GM19035 (cell line): ENCODE results near the gene NUDT21.
A peak's percentile ranks its signal among the peaks of the same experiment; 100 is the strongest.
"Not testable (repeated sequence)": the region's sequence is repeated elsewhere in the genome, so short reads cannot be mapped to it uniquely, and the experiment has no call there.

Experiments
- ATAC-seq: cut with Tn5 transposase; IDR thresholded peaks from one replicate; pipeline ENCODE4 v1.9.1; 2021; ENCODE audit not compliant: unreplicated experiment

The NUDT21 gene

GRCh38 chr16:56450986-56451752, at the start of gene NUDT21, which contains the start of gene OGFOD1:
Gene NUDT21, minus strand, starts transcription at chr16:56451332. Its CDS starts 130 bp downstream, at chr16:56451202.
Gene OGFOD1, plus strand, starts transcription at chr16:56451554. Its CDS starts 59 bp downstream, at chr16:56451613.
- peak; percentile 98 for ATAC-seq

GRCh38 chr16:56493815-56494214, 42.7 kb upstream of the NUDT21 start:
- ATAC-seq, result no peak

DNA sequence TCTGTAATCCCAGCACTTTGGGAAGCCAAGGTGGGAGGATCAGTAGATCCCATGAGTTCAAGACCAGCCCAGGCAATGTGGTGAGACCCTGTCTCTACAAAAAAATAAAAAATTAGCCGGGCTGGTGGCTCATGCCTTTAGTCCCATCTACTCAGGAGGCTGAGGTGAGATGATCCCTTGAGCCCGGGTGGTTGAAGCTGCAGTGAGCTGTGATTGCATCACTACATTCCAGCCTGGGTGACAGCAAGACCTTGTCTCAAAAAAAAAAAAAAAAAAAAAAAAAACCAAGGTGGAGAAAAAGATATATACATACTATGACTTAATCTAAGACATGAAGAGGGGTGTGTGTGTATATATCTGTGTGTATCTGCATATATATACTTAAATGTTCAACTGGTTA, 42.0 kb upstream of the NUDT21 start:
- no peak for ATAC-seq

- no peak for ATAC-seq
Measured at GRCh38 chr16:56491657-56492261, 40.6 kb upstream of the NUDT21 start.

DNA sequence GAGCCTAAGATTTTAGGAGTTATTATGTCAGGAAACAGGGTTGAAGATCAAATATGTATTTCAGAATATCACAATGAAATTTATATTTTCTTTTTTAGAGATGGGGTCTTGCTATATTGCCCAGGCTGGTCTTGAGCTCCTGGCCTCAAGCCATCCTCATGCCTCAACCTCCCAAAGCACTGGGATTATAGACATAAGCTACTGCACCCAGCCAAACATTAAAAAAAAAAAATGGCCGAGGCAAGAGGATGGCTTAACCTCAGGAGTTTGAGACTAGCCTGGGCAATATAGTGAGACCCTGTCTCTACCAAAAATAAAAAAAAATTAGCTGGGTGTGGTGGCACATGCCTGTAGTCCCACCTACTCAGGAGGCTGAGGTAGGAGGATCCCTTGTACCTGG, 37.7 kb upstream of the NUDT21 start:
- ATAC-seq, result not testable (repeated sequence)

- ATAC-seq, result no peak
Measured at GRCh38 chr16:56488035-56488434, 36.9 kb upstream of the NUDT21 start.

GRCh38 chr16:56483394-56483793, 32.3 kb upstream of the NUDT21 start:
- no peak for ATAC-seq

- no peak for ATAC-seq
Measured at GRCh38 chr16:56482683-56483236, 31.6 kb upstream of the NUDT21 start.

- ATAC-seq, result no peak
Measured at GRCh38 chr16:56481468-56482122, 30.5 kb upstream of the NUDT21 start.

GRCh38 chr16:56480776-56481467, 29.8 kb upstream of the NUDT21 start:
- no peak for ATAC-seq

DNA sequence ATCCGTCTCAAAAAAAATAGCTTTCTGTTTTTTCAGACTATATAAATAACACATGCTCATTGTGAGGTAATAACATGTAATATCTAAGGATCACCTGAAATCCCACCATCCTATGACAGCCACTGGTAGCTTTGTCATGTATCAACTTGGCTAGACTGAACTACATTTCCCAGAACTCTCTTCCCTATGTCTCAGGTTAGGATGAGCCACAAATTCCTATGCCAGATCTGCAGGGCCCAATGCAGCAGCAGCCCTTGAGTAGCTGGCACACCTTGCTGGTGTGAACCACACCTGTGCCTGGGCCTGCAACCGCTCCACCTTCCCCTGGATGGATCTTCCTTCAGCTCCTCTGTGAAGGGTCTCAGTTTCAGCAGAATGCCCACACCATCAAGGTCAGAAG, 28.3 kb upstream of the NUDT21 start:
- no peak for ATAC-seq

DNA sequence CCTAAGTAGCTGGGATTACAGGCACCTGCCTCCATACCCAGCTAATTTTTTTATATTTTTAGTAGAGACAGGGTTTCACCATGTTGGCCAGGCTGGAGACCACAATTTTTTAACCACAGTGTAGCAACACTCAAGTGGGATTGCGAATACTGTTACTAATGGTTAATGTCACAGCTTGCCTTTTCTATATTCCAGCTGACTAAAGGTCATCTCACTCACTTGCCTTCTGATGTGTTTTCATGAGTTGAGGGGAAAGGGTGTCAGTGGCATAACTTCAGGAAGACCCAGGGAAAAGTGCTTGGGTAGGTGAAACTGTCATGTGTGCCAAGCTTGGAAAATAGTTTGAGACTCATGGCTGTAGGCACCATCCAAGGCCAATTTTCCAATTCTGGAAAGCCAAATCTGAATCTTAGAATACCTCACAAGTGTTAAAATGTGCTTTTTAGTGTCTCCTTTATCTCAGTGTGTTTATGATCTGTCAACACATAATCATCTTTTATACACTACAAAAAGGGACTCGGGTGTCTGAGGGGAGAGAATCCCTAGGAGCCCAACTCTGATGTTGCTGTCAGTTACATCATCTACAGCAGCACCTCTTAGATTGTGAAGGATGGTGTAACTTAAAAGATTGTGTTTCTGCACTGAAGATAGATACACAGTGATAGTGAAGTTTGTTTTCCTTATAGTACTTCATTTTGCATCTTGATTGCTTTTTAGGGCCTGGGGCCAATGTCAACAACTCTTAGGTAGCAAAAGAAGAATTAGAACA, 27.3 kb upstream of the NUDT21 start:
- no peak for ATAC-seq

DNA sequence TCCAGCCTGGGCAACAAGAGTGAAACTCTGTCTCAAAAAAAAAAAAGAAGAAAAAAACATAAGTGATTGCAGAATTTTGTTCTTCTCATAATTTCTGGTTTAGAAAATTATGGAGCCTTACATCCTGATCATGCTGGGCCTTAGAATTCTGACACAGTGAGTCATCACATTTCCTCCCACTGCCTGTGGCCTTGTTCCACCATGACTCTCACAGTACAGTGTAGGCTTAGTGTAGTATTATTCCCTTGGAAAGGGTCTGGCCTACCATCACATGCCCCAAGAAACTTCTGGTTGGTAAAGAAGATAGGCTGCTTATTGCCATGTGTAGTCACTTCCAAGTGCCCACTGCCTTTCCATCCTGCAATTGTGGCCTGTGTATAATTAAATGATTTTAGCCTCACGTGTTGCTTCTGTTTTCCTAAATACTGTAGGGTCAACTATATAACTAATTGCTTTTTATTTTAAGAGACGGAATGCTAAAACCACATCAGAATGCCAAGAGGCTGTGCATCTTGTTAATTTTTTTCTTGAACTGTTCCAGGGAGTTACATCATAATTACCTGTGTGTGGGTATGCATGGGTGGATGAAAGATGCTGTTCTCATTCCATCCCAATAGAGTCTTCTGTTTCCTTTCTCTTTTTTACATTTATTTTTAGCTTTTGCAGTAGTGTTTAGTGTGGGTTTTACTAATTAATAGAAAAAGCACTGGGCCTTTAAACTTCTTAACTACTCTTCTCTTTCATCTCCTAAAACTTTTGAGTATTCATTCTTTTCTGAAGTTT, 26.2 kb upstream of the NUDT21 start:
- ATAC-seq, result no peak

GRCh38 chr16:56475201-56475600, 24.1 kb upstream of the NUDT21 start:
- no peak for ATAC-seq

GRCh38 chr16:56470666-56471065, 19.5 kb upstream of the NUDT21 start:
- ATAC-seq, result no peak

DNA sequence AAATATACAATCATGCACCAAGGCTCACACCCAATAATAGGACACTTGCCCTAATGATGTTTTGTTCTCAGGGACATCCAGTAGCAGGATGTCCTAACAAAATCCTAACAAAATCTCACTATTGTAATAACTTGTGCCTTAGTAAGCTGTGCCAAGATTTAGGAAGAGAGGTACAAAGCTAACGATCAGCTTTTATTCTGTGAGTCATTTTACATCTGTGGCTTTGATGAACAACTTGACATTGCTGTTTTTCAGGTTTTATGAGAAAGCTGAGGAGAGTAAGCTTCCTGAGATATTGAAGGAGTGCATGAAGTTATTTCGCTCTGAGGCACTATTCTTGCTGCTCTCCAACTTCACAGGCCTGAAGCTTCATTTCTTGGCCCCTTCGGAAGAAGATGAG, 19.1 kb upstream of the NUDT21 start:
- ATAC-seq, result no peak

DNA sequence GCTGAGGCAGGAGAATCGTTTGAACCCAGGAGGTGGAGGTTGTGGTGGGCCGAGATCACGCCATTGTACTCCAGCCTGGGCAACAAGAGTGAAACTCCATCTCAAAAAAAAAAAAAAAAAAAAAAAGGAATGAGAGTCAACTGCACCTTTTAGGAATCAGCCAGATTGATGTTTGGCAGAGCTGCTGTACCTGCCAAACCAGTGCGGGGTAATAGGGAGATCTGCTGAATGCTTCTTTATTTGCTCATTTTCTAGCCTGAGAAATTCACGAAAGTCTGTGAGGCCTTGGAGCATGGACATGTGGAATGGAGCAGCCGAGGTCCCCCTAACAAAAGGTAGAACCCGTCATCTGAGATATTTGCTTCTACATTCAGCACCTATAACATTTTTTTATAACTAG, 18.6 kb upstream of the NUDT21 start:
- no peak for ATAC-seq

GRCh38 chr16:56468800-56469199, 17.7 kb upstream of the NUDT21 start:
- no peak for ATAC-seq

DNA sequence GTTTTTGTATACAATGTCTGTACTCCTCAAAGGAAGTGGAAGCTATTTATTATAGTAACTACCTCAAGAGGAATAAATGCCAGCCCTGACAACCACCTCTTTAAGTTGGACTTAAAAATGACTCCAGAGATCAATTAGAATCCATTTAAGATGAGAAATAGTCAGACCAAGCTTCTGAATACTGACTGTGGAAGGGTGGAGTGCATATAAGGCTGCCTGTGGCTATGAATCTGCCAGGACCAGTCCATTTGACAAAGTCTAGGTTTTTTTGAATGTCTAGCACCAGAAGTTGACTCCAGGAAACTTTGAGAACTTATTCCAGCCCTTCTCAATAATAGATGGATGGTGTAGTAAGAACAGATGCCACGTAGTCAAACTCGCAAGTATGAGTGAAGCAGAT, 15.2 kb upstream of the NUDT21 start:
- ATAC-seq, result no peak

DNA sequence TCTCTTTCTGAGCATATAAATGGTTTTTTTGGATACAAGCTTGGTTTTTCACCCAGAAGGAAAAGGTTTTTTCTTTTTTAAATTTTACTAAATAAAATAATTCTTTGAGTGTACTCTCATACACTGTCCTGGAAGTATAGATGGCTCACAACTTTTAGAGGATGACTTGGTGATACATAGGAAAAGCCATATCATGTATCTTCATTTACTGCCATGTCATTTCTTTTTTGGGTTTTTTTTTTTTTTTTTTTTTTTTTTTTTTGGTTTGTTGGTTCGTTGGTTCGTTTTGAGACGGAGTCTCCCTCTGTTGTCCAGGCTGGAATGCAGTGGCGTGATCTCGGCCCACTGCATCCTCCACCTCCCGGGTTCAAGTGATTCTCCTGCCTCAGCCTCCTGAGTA, 12.0 kb upstream of the NUDT21 start:
- no peak for ATAC-seq
